Hepatocyte (in vitro differentiated cells): ENCODE results near the gene PTPRQ. TPM values are rescaled to one million over a fixed set of nuclear protein-coding genes. Genes with fewer than 3 reads are reported as not detected.

ENCODE experiments used
- DNase-seq: peaks from one replicate; pipeline ENCODE4 v3.0.0-alpha.2; 2016; ENCODE audit warnings: low spot score
- H2AFZ ChIP-seq: fragments of 200-600 bp; sonication (generic); 2 replicates; pipeline ENCODE4 v1.6.0; 2016; ENCODE audit warnings: antibody characterized with exemption, mild to moderate bottlenecking
- H3K27ac ChIP-seq: fragments of 200-600 bp; sonication (generic); 2 replicates; pipeline ENCODE4 v1.5.1; 2016; ENCODE audit warnings: mild to moderate bottlenecking
- H3K27me3 ChIP-seq: fragments of 200-600 bp; sonication (generic); 2 replicates; pipeline ENCODE4 v1.6.1; 2016
- H3K36me3 ChIP-seq: fragments of 200-600 bp; sonication (generic); replicated peaks from 2 replicates; pipeline ENCODE4 v1.5.1; 2016; ENCODE audit warnings: low read depth; ENCODE audit not compliant: insufficient read depth
- H3K4me1 ChIP-seq: fragments of 200-600 bp; sonication (generic); 2 replicates; pipeline ENCODE4 v1.5.1; 2016; ENCODE audit warnings: mild to moderate bottlenecking, moderate library complexity; ENCODE audit not compliant: insufficient read depth
- H3K4me2 ChIP-seq: fragments of 200-600 bp; sonication (generic); 2 replicates; pipeline ENCODE4 v1.6.0; 2016
- H3K4me3 ChIP-seq: fragments of 200-600 bp; sonication (generic); 2 replicates; pipeline ENCODE4 v1.5.1; 2016; ENCODE audit warnings: mild to moderate bottlenecking
- H3K79me2 ChIP-seq: fragments of 200-600 bp; sonication (generic); 2 replicates; pipeline ENCODE4 v1.6.0; 2017; ENCODE audit warnings: mild to moderate bottlenecking
- H3K9me2 ChIP-seq: fragments of 200-600 bp; sonication (generic); replicated peaks from 2 replicates; pipeline ENCODE4 v1.6.0; 2017; ENCODE audit warnings: mild to moderate bottlenecking; ENCODE audit not compliant: insufficient read depth
- H3K9me3 ChIP-seq: fragments of 200-600 bp; sonication (generic); 2 replicates; pipeline ENCODE4 v1.5.1; 2016; ENCODE audit warnings: low read depth, mild to moderate bottlenecking
- H4K20me1 ChIP-seq: fragments of 200-600 bp; sonication (generic); 2 replicates; pipeline ENCODE4 v1.6.0; 2016; ENCODE audit warnings: mild to moderate bottlenecking; ENCODE audit not compliant: insufficient read depth, poor library complexity, severe bottlenecking
- CTCF ChIP-seq: fragments of 200-600 bp; sonication (generic); IDR thresholded peaks from 2 replicates; pipeline ENCODE4 v1.5.1; 2016; ENCODE audit warnings: antibody characterized with exemption, mild to moderate bottlenecking; ENCODE audit not compliant: poor library complexity
- EZH2 ChIP-seq: fragments of 200-600 bp; sonication (generic); IDR thresholded peaks from 2 replicates; pipeline ENCODE4 v1.6.1; 2016; ENCODE audit warnings: antibody characterized with exemption, mild to moderate bottlenecking, borderline replicate concordance
- EZH2phosphoT487 ChIP-seq: fragments of 200-600 bp; sonication (generic); IDR thresholded peaks from one replicate; pipeline ENCODE4 v1.6.1; 2018; ENCODE audit warnings: antibody characterized with exemption, mild to moderate bottlenecking, low read depth, moderate library complexity; ENCODE audit not compliant: unreplicated experiment, severe bottlenecking
- WGBS: methylation state at CpG from one replicate; pipeline ENCODE4 v1.1.6; 2016; ENCODE audit warnings: low lambda C conversion rate; ENCODE audit errors: missing lambda C conversion rate; 5-methylcytosine and 5-hydroxymethylcytosine counted together
- polyA plus RNA-seq: library from polyadenylated mRNA; unstranded; fragments of >200 nt; fragmentation: Nextera tagmentation; extraction: Ambion mirVana; gene quantifications from 2 replicates; pipeline ENCODE4 v1.2.1, GENCODE V29; 2016
- total RNA-seq: library from RNA; depleted of rRNA; stranded (reverse); fragments of >200 nt; gene quantifications from 2 replicates; pipeline ENCODE4 v1.2.3, GENCODE V29; 2014

Gene PTPRQ
- total and polyA plus RNA-seq, 2 experiments from 2014 or later = 0.03 TPM; not detected in 1

GRCh38 chr12:80596509-80596908 is 152.5 kb downstream of the PTPRQ start:
- Histone ChIP-seq H3K79me2 (no peaks in the 10 kb centered on the region), H3K4me2 (no peak overlapping the region), H3K4me3 (no peak overlapping the region), H2AFZ (no peak overlapping the region), H4K20me1 (no peaks in the 10 kb centered on the region), H3K27me3 (no peaks in the 10 kb centered on the region), H3K36me3 (no peaks in the 10 kb centered on the region), H3K9me2 (no peaks in the 10 kb centered on the region), H3K4me1 (no peaks in the 10 kb centered on the region), H3K9me3 (no peaks in the 10 kb centered on the region), H3K27ac (no peak overlapping the region)
- DNase-seq = no peak
- TF ChIP-seq CTCF = no peak
- TF ChIP-seq EZH2 = no peak
- TF ChIP-seq EZH2phosphoT487 = no peak

- no peak overlapping the region for H2AFZ ChIP-seq
- H3K4me1 ChIP-seq = no peaks in the 10 kb centered on the region
- DNase-seq = peak; percentile 30
- TF ChIP-seq EZH2phosphoT487 (no peak), EZH2 (no peak), CTCF (peak; percentile 46)
- H3K27me3 ChIP-seq = no peaks in the 10 kb centered on the region
- no peaks in the 10 kb centered on the region for H3K9me2 ChIP-seq
- H3K79me2 ChIP-seq = no peaks in the 10 kb centered on the region
- no peaks in the 10 kb centered on the region for H3K36me3 ChIP-seq
- no peak overlapping the region for H3K4me2 ChIP-seq
- no peaks in the 10 kb centered on the region for H4K20me1 ChIP-seq
- no peaks in the 10 kb centered on the region for H3K9me3 ChIP-seq
- H3K4me3 ChIP-seq = no peak overlapping the region
- 65% methylated on average over 5 of the region's 5 CpGs for WGBS
- no peak overlapping the region for H3K27ac ChIP-seq
Observed at GRCh38 chr12:80598004-80598606, 154.1 kb downstream of the PTPRQ start.

DNA sequence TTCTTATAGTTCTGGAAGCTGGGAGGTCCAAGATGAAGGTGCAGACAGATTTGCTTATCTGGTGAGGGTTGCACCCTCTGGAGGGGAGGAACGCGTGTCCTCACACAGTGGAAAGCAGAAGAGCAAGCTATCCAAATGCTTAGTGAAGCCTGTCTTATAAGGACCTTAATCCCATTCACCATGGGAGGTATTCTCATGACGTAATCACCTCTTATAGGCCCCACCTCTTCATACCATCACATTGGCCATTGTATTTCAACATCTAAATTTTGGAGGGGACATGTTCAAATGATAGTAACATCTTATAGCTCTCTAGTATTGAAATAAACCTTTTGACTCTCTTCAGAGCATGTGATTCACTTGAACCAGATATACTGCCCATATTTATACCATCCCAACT is 158.4 kb downstream of the PTPRQ start:
- WGBS = 84% methylated on average over 3 of the region's 3 CpGs

More for the DNA sequence above, 158.4 kb downstream of the PTPRQ start:
- H3K36me3 ChIP-seq = no peaks in the 10 kb centered on the region
- H3K9me2 ChIP-seq = no peaks in the 10 kb centered on the region
- DNase-seq = no peak
- no peak overlapping the region for H3K4me2 ChIP-seq
- H3K4me1 ChIP-seq = no peaks in the 10 kb centered on the region
- H4K20me1 ChIP-seq = no peaks in the 10 kb centered on the region
- H3K27ac ChIP-seq = no peak overlapping the region
- H3K79me2 ChIP-seq = no peaks in the 10 kb centered on the region
- no peaks in the 10 kb centered on the region for H3K27me3 ChIP-seq
- no peak overlapping the region for H2AFZ ChIP-seq
- no peak overlapping the region for H3K4me3 ChIP-seq
- TF ChIP-seq EZH2phosphoT487 = no peak
- no peak for TF ChIP-seq EZH2
- TF ChIP-seq CTCF = no peak
- H3K9me3 ChIP-seq = no peaks in the 10 kb centered on the region
